ENCODE measurements around the gene PCDHGB4. TPM values are rescaled to one million over a fixed set of nuclear protein-coding genes. Genes with fewer than 3 reads are reported as not detected.
"Not testable (repeated sequence)": the region's sequence is repeated elsewhere in the genome, so short reads cannot be mapped to it uniquely, and the experiment has no call there.

PCDHGB4 gene
- not detected for total RNA-seq

DNA sequence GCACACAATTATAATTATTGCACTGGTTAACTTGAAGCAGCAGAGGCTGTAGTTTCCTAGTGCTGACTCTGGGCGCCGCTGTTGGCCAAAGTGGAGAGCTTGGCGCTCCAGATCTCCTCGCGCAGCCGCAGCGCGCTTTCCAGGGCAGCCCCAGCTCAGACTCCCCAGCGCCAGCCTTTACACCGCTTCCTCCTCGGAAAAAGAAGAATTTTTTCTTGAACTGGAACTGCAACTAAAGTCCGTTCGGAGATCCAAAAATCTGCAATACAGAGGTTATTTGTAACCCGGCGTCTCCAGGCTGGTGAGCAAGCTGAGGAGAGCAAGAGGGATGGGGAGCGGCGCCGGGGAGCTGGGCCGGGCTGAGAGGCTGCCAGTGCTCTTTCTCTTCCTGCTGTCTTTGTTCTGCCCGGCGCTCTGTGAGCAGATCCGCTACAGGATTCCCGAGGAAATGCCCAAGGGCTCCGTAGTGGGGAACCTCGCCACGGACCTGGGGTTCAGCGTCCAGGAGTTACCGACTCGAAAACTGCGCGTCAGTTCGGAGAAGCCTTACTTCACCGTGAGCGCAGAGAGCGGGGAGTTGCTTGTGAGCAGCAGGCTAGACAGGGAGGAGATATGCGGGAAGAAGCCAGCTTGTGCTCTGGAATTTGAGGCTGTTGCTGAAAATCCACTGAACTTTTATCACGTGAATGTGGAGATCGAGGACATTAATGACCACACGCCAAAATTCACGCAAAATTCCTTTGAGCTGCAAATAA lies at the start of gene PCDHGB4:
PCDHGB4 (plus strand) TSS at position 142 of the 755 bp plus-strand sequence; CDS start at position 329, 187 bp downstream.
- H3K4me1 Mint-ChIP-seq; H3K27ac Mint-ChIP-seq; H3K36me3 Mint-ChIP-seq (ENCODE audit: low read depth); H3K4me3 Mint-ChIP-seq; DNase-seq; POLR2A ChIA-PET: not testable (repeated sequence)
- peaks cover 50% of the 10 kb centered on the region for H3K27me3 Mint-ChIP-seq
- CTCF ChIA-PET = interaction anchor here (0.8 to 1.7 kb wide), 3 partner anchors 16 to 57 kb away, joined by 3 to 5 read pairs (median 5); partner anchors contain the start of genes PCDHGA1 and PCDHGB3
- peaks cover 28% of the 10 kb centered on the region for H3K9me3 Mint-ChIP-seq

DNA sequence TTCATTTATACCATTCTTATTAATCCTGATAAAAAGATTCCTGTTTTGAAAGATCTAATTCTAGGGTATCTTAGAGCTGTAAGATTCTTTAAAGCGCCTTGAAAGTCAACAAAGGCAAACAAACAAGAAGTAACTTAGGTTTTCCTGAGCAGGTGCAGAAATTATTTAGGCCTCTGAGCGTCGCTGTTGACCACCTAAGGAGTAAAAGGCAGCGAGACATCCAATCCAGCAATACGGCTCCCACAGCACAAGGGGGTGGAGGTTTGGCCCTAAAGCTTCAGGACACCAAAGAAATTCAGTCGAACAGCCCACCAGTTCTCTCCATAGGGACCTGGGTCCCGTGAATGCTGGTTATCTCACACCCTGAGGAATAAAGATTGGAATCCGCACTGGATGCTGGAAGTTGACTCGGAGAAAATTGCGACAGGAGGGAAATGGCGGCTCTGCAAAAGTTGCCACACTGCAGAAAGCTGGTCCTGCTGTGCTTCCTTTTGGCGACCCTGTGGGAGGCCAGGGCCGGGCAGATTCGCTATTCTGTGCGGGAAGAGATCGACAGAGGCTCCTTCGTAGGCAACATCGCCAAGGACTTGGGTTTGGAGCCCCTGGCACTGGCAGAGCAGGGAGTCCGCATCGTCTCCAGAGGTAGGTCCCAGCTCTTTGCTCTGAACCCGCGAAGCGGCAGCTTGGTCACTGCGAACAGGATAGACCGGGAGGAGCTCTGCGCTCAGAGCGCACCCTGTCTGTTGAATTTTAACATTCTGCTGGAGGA lies 48.8 kb upstream of the PCDHGB4 start, which contains the start of gene PCDHGA2:
PCDHGA2 (plus strand) TSS at position 223 of the 769 bp plus-strand sequence.
- POLR2A ChIA-PET = no interaction called here
- CTCF ChIA-PET = interaction anchor here (0.7 to 2.9 kb wide), 5 partner anchors 8 to 82 kb away, joined by 3 to 17 read pairs (median 3); partner anchors contain the start of genes PCDHGA1, PCDHGA11, PCDHGB1 and TAF7
- Mint-ChIP-seq H3K36me3 (ENCODE audit: low read depth) (peaks cover 7% of the 10 kb centered on the region), H3K9me3 (peaks cover 35% of the 10 kb centered on the region), H3K4me3 (no peak within 1 kb of the TSS), H3K27me3 (peaks cover 43% of the 10 kb centered on the region), H3K4me1 (no peaks in the 10 kb centered on the region), H3K27ac (no peak within 1 kb of the TSS)
- no peak for DNase-seq

DNA sequence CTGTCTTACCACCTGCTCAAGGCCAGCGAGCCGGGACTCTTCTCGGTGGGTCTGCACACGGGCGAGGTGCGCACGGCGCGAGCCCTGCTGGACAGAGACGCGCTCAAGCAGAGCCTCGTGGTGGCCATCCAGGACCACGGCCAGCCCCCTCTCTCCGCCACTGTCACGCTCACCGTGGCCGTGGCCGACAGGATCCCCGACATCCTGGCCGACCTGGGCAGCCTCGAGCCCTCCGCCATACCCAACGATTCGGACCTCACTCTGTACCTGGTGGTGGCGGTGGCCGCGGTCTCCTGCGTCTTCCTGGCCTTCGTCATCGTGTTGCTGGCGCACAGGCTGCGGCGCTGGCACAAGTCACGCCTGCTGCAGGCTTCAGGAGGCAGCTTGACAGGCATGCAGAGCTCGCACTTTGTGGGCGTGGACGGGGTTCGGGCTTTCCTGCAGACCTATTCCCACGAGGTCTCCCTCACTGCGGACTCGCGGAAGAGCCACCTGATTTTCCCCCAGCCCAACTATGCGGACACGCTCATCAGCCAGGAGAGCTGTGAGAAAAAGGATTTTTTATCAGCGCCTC lies 46.6 kb upstream of the PCDHGB4 start:
- H3K9me3 Mint-ChIP-seq = peaks cover 35% of the 10 kb centered on the region
- H3K27ac Mint-ChIP-seq; H3K4me3 Mint-ChIP-seq; H3K36me3 Mint-ChIP-seq (ENCODE audit: low read depth); H3K4me1 Mint-ChIP-seq; DNase-seq; POLR2A ChIA-PET; CTCF ChIA-PET: not testable (repeated sequence)
- H3K27me3 Mint-ChIP-seq = peaks cover 42% of the 10 kb centered on the region

DNA sequence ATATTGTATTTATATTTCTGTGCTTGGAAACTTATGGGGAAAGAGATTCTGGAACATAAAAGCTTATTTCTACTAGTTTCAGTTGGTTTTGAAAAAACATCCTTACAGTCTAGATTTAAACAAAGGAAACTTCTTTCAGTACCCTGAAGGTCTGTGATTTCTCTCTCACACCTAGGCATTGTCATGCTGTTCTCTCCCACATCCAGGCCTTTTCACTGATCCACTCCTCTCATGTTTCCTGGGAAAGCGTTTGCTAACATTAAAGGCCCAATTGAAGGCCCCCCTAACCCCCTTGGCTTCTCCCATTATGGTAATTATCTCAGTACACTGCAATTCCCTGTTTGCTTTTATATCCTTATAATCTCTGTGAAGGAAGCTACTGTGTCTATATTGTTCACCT lies 44.7 kb upstream of the PCDHGB4 start:
- no peak overlapping the region for H3K27ac Mint-ChIP-seq
- peaks cover 34% of the 10 kb centered on the region for H3K27me3 Mint-ChIP-seq
- POLR2A ChIA-PET = no interaction called here
- H3K4me3 Mint-ChIP-seq = no peak overlapping the region
- CTCF ChIA-PET = interaction anchor here (1.1 to 1.4 kb wide), 2 partner anchors 12 to 88 kb away, joined by 3 read pairs; partner anchors contain the start of genes PCDHGA12 and PCDHGA4
- peaks cover 35% of the 10 kb centered on the region for H3K9me3 Mint-ChIP-seq
- peaks cover 7% of the 10 kb centered on the region for H3K36me3 Mint-ChIP-seq (ENCODE audit: low read depth)
- no peak for DNase-seq
- no peaks in the 10 kb centered on the region for H3K4me1 Mint-ChIP-seq

DNA sequence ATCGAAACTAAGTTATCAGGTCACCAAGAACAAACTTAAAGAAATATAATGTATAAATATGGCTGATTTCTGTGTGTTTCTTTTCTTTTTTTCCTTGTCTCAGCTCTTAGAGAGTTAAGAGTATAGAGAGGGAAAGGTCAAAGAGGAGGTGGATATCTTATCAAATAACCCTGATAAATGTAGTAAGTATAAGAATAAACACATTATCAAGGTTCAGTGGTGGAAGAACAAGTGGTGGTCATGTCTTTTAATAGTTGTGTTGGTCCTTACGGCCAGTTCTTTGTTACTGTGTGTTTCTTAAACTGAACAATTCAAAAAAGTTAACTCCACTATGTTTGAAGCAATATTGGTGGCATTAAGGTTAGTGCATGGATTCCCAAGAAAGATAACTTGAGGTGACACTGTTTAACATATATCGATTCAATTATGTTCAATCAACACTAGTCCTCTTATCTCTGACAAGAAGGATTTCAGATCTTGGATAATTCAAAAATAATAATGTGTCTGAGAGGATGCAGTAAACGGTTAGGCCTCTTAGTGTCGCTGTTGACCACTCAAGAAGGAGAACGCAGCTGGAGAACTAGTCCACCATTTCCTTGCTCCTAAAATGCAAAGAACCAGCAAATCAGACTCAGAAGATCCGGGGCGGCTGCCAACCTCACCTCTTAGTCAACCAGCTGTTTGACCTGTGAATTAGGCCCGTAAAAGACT lies 44.1 kb upstream of the PCDHGB4 start, which contains the start of gene PCDHGA3:
PCDHGA3 (plus strand) TSS at position 588 of the 711 bp plus-strand sequence. CDS start 205 bp downstream, outside the sequence.
- Mint-ChIP-seq H3K9me3 (peaks cover 29% of the 10 kb centered on the region), H3K4me1 (no peaks in the 10 kb centered on the region), H3K4me3 (peak within 1 kb of the TSS; percentile 60), H3K36me3 (ENCODE audit: low read depth) (peaks cover 7% of the 10 kb centered on the region), H3K27me3 (peaks cover 28% of the 10 kb centered on the region), H3K27ac (no peak within 1 kb of the TSS)
- ChIA-PET POLR2A (no interaction called here), CTCF (interaction anchor here (0.7 to 2.4 kb wide), 8 partner anchors 12 to 519 kb away, joined by 3 to 7 read pairs (median 4); partner anchors contain the start of genes PCDHGA12, PCDHGA4, PCDHGB3 and PCDHGB6)
- peak; percentile 28 for DNase-seq

DNA sequence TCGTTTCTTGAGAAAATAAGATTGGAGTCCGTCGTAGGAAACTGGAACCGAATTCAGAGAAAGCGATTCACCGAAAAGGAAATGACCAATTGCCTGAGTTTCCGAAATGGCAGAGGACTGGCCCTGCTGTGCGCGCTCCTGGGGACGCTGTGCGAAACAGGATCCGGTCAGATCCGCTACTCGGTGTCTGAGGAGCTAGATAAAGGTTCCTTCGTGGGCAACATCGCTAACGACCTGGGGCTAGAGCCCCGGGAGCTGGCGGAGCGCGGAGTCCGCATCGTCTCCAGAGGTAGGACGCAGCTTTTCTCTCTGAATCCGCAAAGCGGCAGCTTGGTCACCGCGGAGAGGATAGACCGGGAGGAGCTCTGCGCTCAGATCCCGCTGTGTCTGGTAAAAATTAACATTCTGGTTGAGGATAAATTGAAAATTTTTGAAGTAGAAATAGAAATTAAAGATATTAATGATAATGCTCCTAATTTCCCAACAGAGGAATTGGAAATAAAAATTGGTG lies 43.5 kb upstream of the PCDHGB4 start:
- no peak for DNase-seq
- Mint-ChIP-seq H3K27ac (no peak overlapping the region), H3K4me1 (no peaks in the 10 kb centered on the region), H3K4me3 (peak overlapping the region; percentile 60), H3K9me3 (peaks cover 26% of the 10 kb centered on the region), H3K36me3 (ENCODE audit: low read depth) (peaks cover 7% of the 10 kb centered on the region), H3K27me3 (peaks cover 24% of the 10 kb centered on the region)
- ChIA-PET POLR2A (no interaction called here), CTCF (interaction anchor here (0.7 to 2.4 kb wide), 7 partner anchors 12 to 520 kb away, joined by 3 to 7 read pairs (median 4); partner anchors contain the start of genes PCDHGA4, PCDHGB3 and PCDHGB6)

DNA sequence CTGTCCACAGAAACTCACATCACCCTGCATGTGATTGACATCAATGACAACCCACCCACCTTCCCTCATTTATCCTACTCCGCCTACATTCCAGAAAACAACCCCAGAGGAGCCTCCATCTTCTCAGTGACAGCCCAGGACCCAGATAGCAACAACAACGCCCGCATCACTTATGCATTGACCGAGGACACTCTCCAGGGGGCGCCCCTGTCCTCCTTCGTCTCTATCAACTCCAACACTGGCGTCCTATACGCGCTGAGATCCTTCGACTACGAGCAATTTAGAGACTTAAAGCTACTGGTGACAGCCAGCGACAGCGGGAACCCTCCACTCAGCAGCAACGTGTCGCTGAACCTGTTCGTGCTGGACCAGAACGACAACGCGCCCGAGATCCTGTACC lies 42.2 kb upstream of the PCDHGB4 start:
- Mint-ChIP-seq H3K4me1 (no peaks in the 10 kb centered on the region), H3K36me3 (ENCODE audit: low read depth) (peaks cover 3% of the 10 kb centered on the region), H3K9me3 (peaks cover 22% of the 10 kb centered on the region), H3K27ac (no peak overlapping the region), H3K4me3 (no peak overlapping the region), H3K27me3 (peaks cover 23% of the 10 kb centered on the region)
- ChIA-PET CTCF (interaction anchor here (2.4 kb wide), 1 partner anchor 10 kb away, joined by 7 read pairs; the partner anchor contains the start of gene PCDHGA4), POLR2A (no interaction called here)
- no peak for DNase-seq

DNA sequence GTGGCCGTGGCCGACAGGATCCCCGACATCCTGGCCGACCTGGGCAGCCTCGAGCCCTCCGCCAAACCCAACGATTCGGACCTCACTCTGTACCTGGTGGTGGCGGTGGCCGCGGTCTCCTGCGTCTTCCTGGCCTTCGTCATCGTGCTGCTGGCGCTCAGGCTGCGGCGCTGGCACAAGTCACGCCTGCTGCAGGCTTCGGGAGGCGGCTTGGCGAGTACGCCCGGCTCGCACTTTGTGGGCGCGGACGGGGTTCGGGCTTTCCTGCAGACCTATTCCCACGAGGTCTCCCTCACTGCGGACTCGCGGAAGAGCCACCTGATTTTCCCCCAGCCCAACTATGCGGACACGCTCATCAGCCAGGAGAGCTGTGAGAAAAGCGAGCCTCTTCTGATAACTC lies 41.5 kb upstream of the PCDHGB4 start:
- Mint-ChIP-seq H3K27me3 (peaks cover 29% of the 10 kb centered on the region), H3K9me3 (peaks cover 23% of the 10 kb centered on the region)
- DNase-seq; POLR2A ChIA-PET; H3K4me3 Mint-ChIP-seq; H3K4me1 Mint-ChIP-seq; CTCF ChIA-PET; H3K36me3 Mint-ChIP-seq (ENCODE audit: low read depth); H3K27ac Mint-ChIP-seq: not testable (repeated sequence)

DNA sequence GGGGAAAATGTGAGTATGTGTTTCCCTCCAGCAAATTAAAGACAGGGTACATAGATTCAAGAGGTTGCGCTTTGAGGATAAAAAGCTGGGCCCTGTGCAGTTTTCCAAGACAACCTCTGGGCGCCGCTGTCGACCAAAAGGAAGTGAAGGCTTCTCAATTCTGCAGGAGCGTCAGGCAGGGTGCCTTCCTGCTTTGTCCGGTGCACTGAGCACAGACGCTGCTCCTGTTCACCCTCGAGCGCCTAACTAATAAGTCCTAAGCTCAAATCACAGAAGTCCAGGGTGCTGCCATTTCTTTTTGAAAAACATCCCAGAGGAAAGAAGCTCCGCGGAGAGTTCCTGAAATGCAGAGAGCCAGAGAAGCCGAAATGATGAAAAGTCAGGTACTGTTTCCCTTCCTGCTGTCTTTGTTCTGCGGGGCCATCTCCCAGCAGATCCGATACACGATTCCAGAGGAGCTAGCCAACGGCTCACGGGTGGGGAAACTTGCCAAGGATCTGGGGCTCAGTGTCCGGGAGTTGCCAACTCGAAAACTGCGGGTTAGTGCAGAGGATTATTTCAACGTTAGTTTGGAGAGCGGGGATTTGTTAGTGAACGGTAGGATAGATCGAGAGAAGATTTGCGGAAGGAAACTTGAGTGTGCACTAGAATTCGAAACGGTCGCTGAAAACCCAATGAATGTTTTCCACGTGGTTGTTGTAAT lies 37.4 kb upstream of the PCDHGB4 start, which contains the start of gene PCDHGB1:
PCDHGB1 (plus strand) TSS at position 183 of the 703 bp plus-strand sequence; CDS start at position 345, 162 bp downstream.
- peak; percentile 40 for DNase-seq
- Mint-ChIP-seq H3K27ac (no peak within 1 kb of the TSS), H3K36me3 (ENCODE audit: low read depth) (peaks cover 3% of the 10 kb centered on the region), H3K4me1 (no peaks in the 10 kb centered on the region), H3K27me3 (peaks cover 24% of the 10 kb centered on the region), H3K9me3 (peaks cover 21% of the 10 kb centered on the region), H3K4me3 (no peak within 1 kb of the TSS)
- ChIA-PET CTCF (interaction anchor here (0.6 to 2.3 kb wide), 8 partner anchors 10 to 1558 kb away, joined by 3 to 9 read pairs (median 3); partner anchors contain the start of genes PCDHGB2 and TAF7), POLR2A (no interaction called here)

DNA sequence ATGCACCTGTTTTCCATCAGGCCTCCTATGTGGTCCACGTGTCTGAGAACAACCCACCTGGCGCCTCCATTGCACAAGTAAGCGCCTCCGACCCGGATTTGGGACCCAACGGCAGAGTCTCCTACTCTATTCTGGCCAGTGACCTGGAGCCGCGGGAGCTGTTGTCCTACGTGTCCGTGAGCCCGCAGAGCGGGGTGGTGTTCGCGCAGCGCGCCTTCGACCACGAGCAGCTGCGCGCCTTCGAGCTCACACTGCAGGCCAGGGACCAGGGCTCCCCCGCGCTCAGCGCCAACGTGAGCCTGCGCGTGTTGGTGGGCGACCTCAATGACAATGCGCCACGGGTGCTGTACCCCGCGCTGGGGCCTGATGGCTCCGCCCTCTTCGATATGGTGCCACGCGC lies 35.9 kb upstream of the PCDHGB4 start:
- CTCF ChIA-PET = interaction anchor here (1.0 kb wide), 1 partner anchor 19 kb away, joined by 4 read pairs; no protein-coding TSS in a partner anchor

DNA sequence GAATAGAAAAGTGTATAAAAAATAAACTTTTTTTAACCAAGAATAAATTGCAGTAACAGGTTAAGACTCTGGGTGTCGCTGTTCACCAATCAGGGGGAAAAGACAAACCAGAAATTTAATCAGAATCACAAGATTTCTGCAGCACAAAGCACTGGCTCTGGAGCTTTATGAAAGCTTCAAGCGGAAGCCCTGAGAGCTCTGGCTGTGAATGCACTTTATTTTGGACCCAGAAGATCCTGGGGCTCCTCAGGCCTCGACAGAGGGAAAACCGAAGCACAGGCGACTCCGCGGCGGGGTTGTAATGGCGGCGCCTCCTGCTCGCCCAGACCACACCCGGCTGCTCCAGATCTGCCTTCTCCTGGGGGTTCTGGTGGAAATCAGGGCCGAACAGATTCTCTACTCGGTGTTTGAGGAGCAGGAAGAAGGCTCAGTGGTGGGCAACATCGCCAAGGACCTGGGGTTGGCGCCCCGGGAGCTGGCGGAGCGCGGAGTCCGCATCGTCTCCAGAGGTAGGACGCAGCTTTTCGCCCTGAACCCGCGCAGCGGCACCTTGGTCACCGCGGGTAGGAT lies 32.5 kb upstream of the PCDHGB4 start, which contains the start of gene PCDHGA4:
PCDHGA4 (plus strand) TSS at position 122 of the 570 bp plus-strand sequence; CDS start at position 209, 87 bp downstream.
- CTCF ChIA-PET = interaction anchor here (1.0 to 2.4 kb wide), 5 partner anchors 9 to 152 kb away, joined by 3 to 7 read pairs (median 3); partner anchors contain the start of genes PCDHGA3, PCDHGA5 and PCDHGB7
- Mint-ChIP-seq H3K27ac (no peak within 1 kb of the TSS), H3K27me3 (peaks cover 33% of the 10 kb centered on the region), H3K9me3 (peaks cover 28% of the 10 kb centered on the region), H3K4me3 (no peak within 1 kb of the TSS), H3K4me1 (peaks cover 2% of the 10 kb centered on the region), H3K36me3 (ENCODE audit: low read depth) (peaks cover 3% of the 10 kb centered on the region)
- POLR2A ChIA-PET = no interaction called here
- no peak for DNase-seq

More for the DNA sequence above, 35.9 kb upstream of the PCDHGB4 start:
- Mint-ChIP-seq H3K4me1 (no peaks in the 10 kb centered on the region), H3K4me3 (no peak overlapping the region), H3K36me3 (ENCODE audit: low read depth) (peaks cover 3% of the 10 kb centered on the region), H3K9me3 (peaks cover 23% of the 10 kb centered on the region), H3K27me3 (peaks cover 28% of the 10 kb centered on the region), H3K27ac (no peak overlapping the region)
- no peak for DNase-seq
- POLR2A ChIA-PET = no interaction called here
